SU-DHL-6 (cell line): ENCODE measurements around the gene RGS17.

Experiments used
- H2AFZ ChIP-seq: fragments of 200-600 bp; sonication (generic); 2 replicates; pipeline ENCODE4 v1.6.1; 2014; ENCODE audit warnings: low read depth, mild to moderate bottlenecking, moderate library complexity, mixed read lengths, antibody characterized with exemption, low read length; ENCODE audit not compliant: severe bottlenecking
- H3F3A ChIP-seq: fragments of 200-600 bp; shearing (Covaris generic); 2 replicates; pipeline ENCODE4 v1.6.0; 2016; ENCODE audit warnings: antibody characterized with exemption, mild to moderate bottlenecking; ENCODE audit not compliant: insufficient read depth
- H3K27ac ChIP-seq: fragments of 200-600 bp; sonication (generic); 2 replicates; pipeline ENCODE4 v1.5.1; 2016; ENCODE audit warnings: low read depth, mild to moderate bottlenecking, low read length, moderate library complexity, mixed read lengths
- H3K27me3 ChIP-seq: fragments of 200-600 bp; sonication (generic), shearing (Covaris generic); 2 replicates; pipeline ENCODE4 v1.6.0; 2014; ENCODE audit warnings: mild to moderate bottlenecking, low read length
- H3K36me3 ChIP-seq: fragments of 200-600 bp; sonication (generic); 2 replicates; pipeline ENCODE4 v1.6.1; 2014; ENCODE audit warnings: mild to moderate bottlenecking, low read length, mixed read lengths
- H3K4me2 ChIP-seq: fragments of 300-600, 200-600 bp; shearing (Covaris generic), sonication (generic); 2 replicates; pipeline ENCODE4 v1.6.0; 2014; ENCODE audit warnings: low read length, low read depth, mild to moderate bottlenecking; ENCODE audit not compliant: poor library complexity, severe bottlenecking
- H3K4me3 ChIP-seq: fragments of 200-600 bp; sonication (generic); 2 replicates; pipeline ENCODE4 v1.5.1; 2014; ENCODE audit warnings: antibody characterized with exemption, low read length, mild to moderate bottlenecking, mixed read lengths; ENCODE audit not compliant: insufficient read depth, poor library complexity, severe bottlenecking
- H3K79me2 ChIP-seq: fragments of 200-600 bp; sonication (generic); 2 replicates; pipeline ENCODE4 v1.6.1; 2014; ENCODE audit warnings: mild to moderate bottlenecking, low read length, moderate library complexity; ENCODE audit not compliant: insufficient read depth
- H3K9ac ChIP-seq: fragments of 200-600 bp; sonication (generic); 2 replicates; pipeline ENCODE4 v1.7.0; 2014; ENCODE audit warnings: mild to moderate bottlenecking, low read length
- H3K9me2 ChIP-seq: fragments of 200-600 bp; sonication (generic); replicated peaks from 2 replicates; pipeline ENCODE4 v1.6.1; 2014; ENCODE audit warnings: low read length; ENCODE audit not compliant: insufficient read depth
- H3K9me3 ChIP-seq: fragments of 200-600 bp; sonication (generic); 2 replicates; pipeline ENCODE4 v1.6.1; 2014; ENCODE audit warnings: low read length, mixed read lengths; ENCODE audit not compliant: insufficient read depth
- H4K20me1 ChIP-seq: fragments of 200-600 bp; sonication (generic); 2 replicates; pipeline ENCODE4 v1.6.1; 2014; ENCODE audit warnings: low read depth, mild to moderate bottlenecking, antibody characterized with exemption, low read length, moderate library complexity, mixed read lengths
- CTCF ChIP-seq: fragments of 200-600 bp; sonication (generic); IDR thresholded peaks from one replicate; pipeline ENCODE4 v1.5.1; 2017; ENCODE audit warnings: antibody characterized with exemption, mild to moderate bottlenecking, low read length, moderate library complexity; ENCODE audit not compliant: insufficient read depth, poor library complexity, severe bottlenecking
- EZH2phosphoT487 ChIP-seq: fragments of 200-600 bp; sonication (generic), shearing (Covaris generic); conservative IDR thresholded peaks from 2 replicates; pipeline ENCODE4 v1.6.1; 2018; ENCODE audit warnings: mild to moderate bottlenecking, antibody characterized with exemption, low read length, moderate library complexity, mixed read lengths

Gene RGS17

GRCh38 chr6:153162172-153162571 lies 31.1 kb upstream of the RGS17 start:
- Histone ChIP-seq H3K4me2 (no peak overlapping the region), H3K27ac (no peak overlapping the region), H3K79me2 (no peaks in the 10 kb centered on the region), H3K9me3 (no peaks in the 10 kb centered on the region), H3K9ac (no peak overlapping the region), H3K36me3 (no peaks in the 10 kb centered on the region), H3F3A (no peaks in the 10 kb centered on the region), H4K20me1 (no peaks in the 10 kb centered on the region), H3K9me2 (no peaks in the 10 kb centered on the region), H3K4me3 (no peak overlapping the region), H2AFZ (no peak overlapping the region), H3K27me3 (no peaks in the 10 kb centered on the region)
- TF ChIP-seq EZH2phosphoT487: no peak
- TF ChIP-seq CTCF: no peak

- Histone ChIP-seq H3K79me2 (no peaks in the 10 kb centered on the region), H3K27me3 (no peaks in the 10 kb centered on the region), H2AFZ (no peak overlapping the region), H3K9ac (no peak overlapping the region), H3K9me3 (no peaks in the 10 kb centered on the region), H3K4me2 (no peak overlapping the region), H3F3A (no peaks in the 10 kb centered on the region), H4K20me1 (no peaks in the 10 kb centered on the region), H3K4me3 (no peak overlapping the region), H3K9me2 (no peaks in the 10 kb centered on the region), H3K27ac (no peak overlapping the region), H3K36me3 (no peaks in the 10 kb centered on the region)
- no peak for TF ChIP-seq EZH2phosphoT487
- TF ChIP-seq CTCF: no peak
Measured at GRCh38 chr6:153160221-153160620, 29.1 kb upstream of the RGS17 start.

- H3F3A ChIP-seq: no peaks in the 10 kb centered on the region
- no peaks in the 10 kb centered on the region for H3K27me3 ChIP-seq
- H2AFZ ChIP-seq: no peak overlapping the region
- no peak overlapping the region for H3K4me3 ChIP-seq
- no peaks in the 10 kb centered on the region for H4K20me1 ChIP-seq
- no peak for TF ChIP-seq CTCF
- no peak for TF ChIP-seq EZH2phosphoT487
- H3K9ac ChIP-seq: no peak overlapping the region
- H3K27ac ChIP-seq: no peak overlapping the region
- no peak overlapping the region for H3K4me2 ChIP-seq
- H3K9me3 ChIP-seq: no peaks in the 10 kb centered on the region
- no peaks in the 10 kb centered on the region for H3K9me2 ChIP-seq
- no peaks in the 10 kb centered on the region for H3K79me2 ChIP-seq
- H3K36me3 ChIP-seq: no peaks in the 10 kb centered on the region
Measured at GRCh38 chr6:153150752-153151440, 19.8 kb upstream of the RGS17 start.
